ENCODE data around the gene DLGAP1. TPM values are rescaled to one million over a fixed set of nuclear protein-coding genes. Genes with fewer than 3 reads are reported as not detected.

DLGAP1 gene
- total and polyA plus RNA-seq, 2 experiments from 2014 or later, result 17.0 to 48.5 TPM

GRCh38 chr18:4102901-4103300 lies 352.2 kb downstream of the DLGAP1 start (continued):
- TF ChIP-seq CTCF (conservative IDR thresholded peaks at IDR 0.05; ENCODE audit: low read depth in 2 of 2) (no peak), ZNF462 (CRISPR knock-in tag; IDR thresholded peaks at IDR 0.05) (no peak), NANOG (IDR thresholded peaks at IDR 0.05; ENCODE audit: borderline replicate concordance) (no peak), ZNF331 (CRISPR knock-in tag; IDR thresholded peaks at IDR 0.05; ENCODE audit: low read depth) (no peak), CREB1 (CRISPR knock-in tag; IDR thresholded peaks at IDR 0.05; ENCODE audit: low read depth) (no peak)

- H3K4me1 Mint-ChIP-seq, result no peaks in the 10 kb centered on the region; the same call in 2 of the 3 replicates
- Histone ChIP-seq H4K20me1 (replicated peaks; ENCODE audit: insufficient read depth) (no peaks in the 10 kb centered on the region), H3K79me2 (replicated peaks; ENCODE audit: insufficient read depth) (no peaks in the 10 kb centered on the region), H3K27me3 (ENCODE audit: insufficient read depth) (no peaks in the 10 kb centered on the region), H3K4me3 (no peak overlapping the region), H3K9me2 (ENCODE audit: insufficient read depth) (0 out of 2 replicates have a peak, but pooled peaks cover 5% of the 10 kb centered on the region), H3F3A (replicated peaks; ENCODE audit: low read depth) (no peaks in the 10 kb centered on the region), H3K4me1 (ENCODE audit: insufficient read depth) (no peaks in the 10 kb centered on the region), H2AFZ (no peak overlapping the region), H3K36me3 (ENCODE audit: insufficient read depth) (0 out of 2 replicates have a peak, but pooled peaks cover 6% of the 10 kb centered on the region), H3K4me2 (no peak overlapping the region), H3K27ac (ENCODE audit: low read depth) (no peak overlapping the region)
- H3K9me3 Mint-ChIP-seq, result peaks cover 22% of the 10 kb centered on the region
- peaks cover 24% of the 10 kb centered on the region for H3K36me3 Mint-ChIP-seq (ENCODE audit: low read depth)
- H3K27me3 Mint-ChIP-seq (ENCODE audit: insufficient read depth, low read depth, poor library complexity), result peaks cover 2% of the 10 kb centered on the region
- no peak overlapping the region for H3K27ac Mint-ChIP-seq
- H3K4me3 Mint-ChIP-seq, result no peak overlapping the region
- ATAC-seq (no peak), DNase-seq (ENCODE audit: low spot score) (no peak)
- TF ChIP-seq NANOG (IDR thresholded peaks at IDR 0.05; ENCODE audit: borderline replicate concordance), result no peak
- no peak for TF ChIP-seq ZNF114 (CRISPR knock-in tag; IDR thresholded peaks at IDR 0.05)
- TF ChIP-seq ZNF331 (CRISPR knock-in tag; IDR thresholded peaks at IDR 0.05; ENCODE audit: low read depth), result no peak
- TF ChIP-seq CTCF (conservative IDR thresholded peaks at IDR 0.05; ENCODE audit: low read depth in 2 of 2), result no peak
- no peak for TF ChIP-seq JUNB (IDR thresholded peaks at IDR 0.05; ENCODE audit: unreplicated experiment)
- TF ChIP-seq STAT1 (IDR thresholded peaks at IDR 0.05; ENCODE audit: unreplicated experiment), result no peak
- TF ChIP-seq EZH2 (IDR thresholded peaks at IDR 0.05; ENCODE audit: low read depth, unreplicated experiment), result no peak
- no peak for TF ChIP-seq POLR2AphosphoS5 (IDR thresholded peaks at IDR 0.05; ENCODE audit: low read depth)
- no peak for TF ChIP-seq EZH2phosphoT487 (IDR thresholded peaks at IDR 0.05; ENCODE audit: unreplicated experiment)
- no peak for TF ChIP-seq CREB1 (CRISPR knock-in tag; IDR thresholded peaks at IDR 0.05; ENCODE audit: low read depth)
Measured at GRCh38 chr18:4101009-4101408, 354.1 kb downstream of the DLGAP1 start.

Data from GM23338 (cell line).